GM21447 (cell line): ENCODE data around the gene NAT10.

Experiments
- ATAC-seq: cut with Tn5 transposase; IDR thresholded peaks from one replicate; pipeline ENCODE4 v1.9.1; 2021; ENCODE audit not compliant: unreplicated experiment

NAT10 gene

DNA sequence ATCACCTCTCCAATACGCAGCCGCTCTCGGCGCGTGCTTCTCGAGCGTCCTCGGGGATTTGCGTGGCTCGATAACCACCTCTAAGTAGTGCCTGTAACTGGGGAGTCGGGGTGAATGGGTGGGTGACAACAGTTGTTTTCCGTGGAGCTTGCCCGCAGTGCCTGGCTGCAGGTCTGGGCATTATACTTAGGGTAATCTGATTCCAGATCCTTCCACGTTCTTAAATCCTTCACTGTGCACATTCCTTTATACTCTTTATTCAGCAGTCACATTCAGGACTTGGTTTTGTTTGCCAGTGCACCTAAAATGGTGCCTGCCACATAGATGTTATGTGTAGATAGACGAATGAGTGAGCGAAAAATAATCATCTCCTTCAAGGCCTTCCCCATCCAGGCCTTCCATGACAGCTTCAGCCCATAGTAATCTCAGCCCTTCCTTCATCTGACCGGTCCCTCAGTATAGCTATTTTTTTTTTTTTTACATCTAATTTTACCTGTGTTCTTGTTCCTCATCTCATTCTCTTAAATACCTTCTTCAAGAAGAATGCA lies 602 bp downstream of the NAT10 start:
- ATAC-seq, result no peak

DNA sequence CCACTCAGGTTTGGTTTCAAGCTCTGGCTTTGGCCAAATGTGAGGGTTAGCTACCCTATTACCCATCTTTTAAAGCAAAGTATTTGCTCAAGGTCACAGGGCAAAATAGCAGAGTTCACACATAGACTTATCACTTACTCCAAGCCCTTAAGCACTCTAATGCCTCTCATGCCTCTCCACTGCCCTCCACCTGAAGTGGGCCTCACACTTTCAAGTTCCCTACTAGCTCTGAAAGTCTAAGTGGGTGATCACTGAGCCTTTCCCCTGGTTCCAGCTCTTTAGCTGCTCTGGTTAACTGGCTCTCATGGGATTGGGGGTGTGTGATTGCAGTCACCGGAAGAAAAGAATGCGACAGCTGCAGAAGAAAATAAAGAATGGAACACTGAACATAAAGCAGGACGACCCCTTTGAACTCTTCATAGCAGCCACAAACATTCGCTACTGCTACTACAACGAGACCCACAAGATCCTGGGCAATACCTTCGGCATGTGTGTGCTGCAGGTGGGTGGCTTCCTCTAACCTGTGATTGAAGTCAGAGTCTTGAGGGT lies 6.4 kb downstream of the NAT10 start:
- ATAC-seq, result no peak

DNA sequence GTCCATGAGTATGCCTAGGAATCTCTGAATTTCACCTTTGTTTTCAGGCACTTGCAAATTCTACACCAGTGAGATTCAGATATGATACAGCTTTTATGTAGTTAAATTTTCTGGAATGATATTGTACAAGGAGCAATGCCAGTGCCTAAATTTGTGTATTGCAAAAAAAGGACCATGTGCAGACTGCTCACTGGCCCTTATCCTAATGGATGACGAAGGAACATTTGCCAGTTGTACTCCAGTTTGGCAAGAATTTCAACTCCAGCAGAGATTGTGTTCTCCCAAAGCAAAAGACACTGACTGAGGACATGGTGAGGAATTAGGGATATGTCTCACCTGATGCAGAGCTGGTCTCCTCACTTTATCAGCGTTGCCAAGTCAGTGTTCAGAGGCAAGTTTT lies 8.6 kb downstream of the NAT10 start:
- ATAC-seq, result no peak

DNA sequence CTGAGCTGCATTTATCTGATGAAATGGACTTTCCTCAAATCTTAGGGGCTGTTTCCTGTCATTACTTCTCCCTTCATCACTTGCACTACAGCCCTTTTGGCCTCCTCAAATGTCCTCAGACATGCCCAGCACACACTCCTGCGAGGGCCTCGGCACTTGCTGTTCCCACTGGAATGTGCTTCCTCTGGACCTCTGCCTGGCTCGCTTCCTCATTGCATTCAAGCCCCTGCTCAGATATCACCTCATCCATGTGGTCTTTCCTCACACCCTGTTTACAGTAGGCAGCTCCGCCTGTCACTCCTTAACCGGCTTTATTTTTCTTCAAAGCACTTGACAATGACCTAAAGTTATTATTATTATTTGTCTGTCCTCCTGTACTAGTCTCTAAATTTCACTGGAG lies 9.0 kb downstream of the NAT10 start:
- no peak for ATAC-seq

DNA sequence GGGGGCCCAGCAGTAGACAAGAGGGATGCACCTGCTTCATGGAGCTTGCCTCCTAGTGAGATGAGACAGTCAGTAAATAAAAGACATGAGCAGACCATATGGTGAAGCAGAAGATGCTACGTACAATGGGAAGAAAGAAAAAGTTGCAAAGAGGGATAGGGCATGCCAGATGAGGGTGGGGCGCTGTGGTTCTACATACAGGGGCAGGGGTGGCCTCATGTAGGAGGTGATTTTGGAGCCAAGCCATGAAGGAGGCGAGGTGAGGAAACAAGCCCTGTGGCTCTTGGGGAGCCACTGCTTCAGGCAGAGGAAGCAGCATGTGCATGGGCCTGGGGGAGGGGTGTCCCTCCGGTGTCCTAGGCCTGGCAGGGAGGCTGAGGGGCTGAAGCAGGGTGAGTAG lies 15.2 kb downstream of the NAT10 start:
- ATAC-seq, result no peak

DNA sequence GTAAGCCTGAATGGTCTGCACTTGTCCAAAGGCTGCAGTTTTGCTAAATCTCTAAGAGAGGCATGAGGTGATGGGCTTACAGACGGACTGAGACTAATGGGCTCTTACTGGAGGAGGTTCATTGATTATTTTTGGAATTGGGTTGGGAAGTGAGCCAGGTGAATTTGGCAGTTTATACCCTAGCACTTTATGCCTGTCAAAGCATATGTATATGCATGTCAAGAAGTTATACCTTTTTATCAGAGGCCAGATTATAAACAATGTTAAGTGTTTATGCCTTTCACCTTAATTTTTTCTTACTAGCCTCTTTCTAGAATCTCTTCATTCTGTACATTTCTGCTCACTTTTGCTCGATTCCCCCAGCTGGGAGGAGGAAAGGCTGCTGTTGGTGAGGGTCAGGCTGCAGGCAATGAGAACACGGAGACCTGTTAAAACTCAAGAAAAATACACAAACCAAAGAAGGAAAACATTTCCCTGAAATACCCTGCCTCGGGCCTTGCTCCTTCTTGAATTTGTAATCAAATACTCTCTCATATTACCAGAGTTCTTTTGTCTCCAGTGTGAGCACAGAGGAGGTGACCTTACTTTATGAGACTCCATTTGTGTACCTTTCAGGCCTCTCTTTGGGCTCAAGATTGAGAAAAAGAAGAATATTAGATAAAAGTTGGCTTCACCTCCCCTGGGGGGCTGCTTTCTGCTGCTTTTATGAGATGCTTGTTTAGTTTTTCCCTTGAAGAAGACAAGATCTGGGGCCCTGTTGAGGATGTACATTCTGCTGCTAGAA lies 19.6 kb downstream of the NAT10 start:
- no peak for ATAC-seq

DNA sequence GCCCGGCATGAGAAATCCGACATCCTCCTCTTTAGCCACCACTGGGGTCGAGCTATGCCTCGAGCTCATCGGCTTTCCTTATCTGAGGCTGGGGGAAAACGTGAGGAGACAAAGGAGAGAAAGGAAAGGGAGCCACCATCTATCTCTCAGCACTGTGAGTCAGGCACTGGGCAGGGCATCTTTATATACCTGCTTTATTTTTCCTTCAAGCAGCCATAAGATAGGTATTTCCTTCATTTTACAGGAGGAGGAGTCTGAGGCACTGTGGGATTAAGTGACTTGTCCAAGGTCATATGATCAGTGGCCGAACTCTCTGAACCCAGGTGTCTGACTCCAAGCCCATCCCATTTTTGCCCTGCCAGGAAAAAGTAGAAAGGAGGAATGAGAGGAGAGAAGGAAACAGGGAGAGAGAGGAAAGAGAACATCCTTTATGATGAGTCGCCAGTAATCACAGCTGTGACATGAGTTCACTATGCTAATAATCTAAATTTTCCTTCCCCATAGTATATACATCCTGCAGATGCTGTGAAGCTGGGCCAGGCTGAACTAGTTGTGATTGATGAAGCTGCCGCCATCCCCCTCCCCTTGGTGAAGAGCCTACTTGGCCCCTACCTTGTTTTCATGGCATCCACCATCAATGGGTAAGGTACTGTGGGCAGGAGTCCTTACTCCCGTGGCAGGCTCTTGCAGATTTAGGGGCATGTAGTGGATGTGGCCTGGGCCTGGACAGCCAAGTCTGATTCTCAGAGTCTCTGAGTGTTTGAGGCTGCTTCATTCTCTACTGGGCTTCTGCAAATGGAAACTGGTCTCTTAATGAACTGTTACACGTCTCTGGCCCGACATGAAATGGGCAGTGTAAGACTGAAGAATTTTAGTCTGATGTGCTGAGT lies 21.8 kb downstream of the NAT10 start:
- no peak for ATAC-seq

DNA sequence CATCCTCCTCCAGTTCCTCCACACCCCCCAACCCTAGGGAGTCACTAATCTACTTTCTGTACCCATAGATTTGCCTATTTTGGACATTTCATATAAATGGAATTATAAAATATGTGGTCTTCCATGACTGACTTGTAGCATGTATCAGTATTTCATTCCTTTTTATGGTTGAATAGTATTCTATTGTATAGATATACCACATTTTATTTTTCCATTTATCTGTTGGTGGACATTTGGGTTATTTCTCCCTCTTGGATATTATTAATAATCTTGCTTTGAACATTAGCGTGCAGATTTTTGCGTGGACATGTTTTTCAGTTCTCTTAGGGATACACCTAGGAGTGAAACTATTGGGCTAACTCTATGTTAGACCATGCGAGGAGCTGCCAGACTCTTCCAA lies 23.4 kb downstream of the NAT10 start:
- ATAC-seq, result no peak

DNA sequence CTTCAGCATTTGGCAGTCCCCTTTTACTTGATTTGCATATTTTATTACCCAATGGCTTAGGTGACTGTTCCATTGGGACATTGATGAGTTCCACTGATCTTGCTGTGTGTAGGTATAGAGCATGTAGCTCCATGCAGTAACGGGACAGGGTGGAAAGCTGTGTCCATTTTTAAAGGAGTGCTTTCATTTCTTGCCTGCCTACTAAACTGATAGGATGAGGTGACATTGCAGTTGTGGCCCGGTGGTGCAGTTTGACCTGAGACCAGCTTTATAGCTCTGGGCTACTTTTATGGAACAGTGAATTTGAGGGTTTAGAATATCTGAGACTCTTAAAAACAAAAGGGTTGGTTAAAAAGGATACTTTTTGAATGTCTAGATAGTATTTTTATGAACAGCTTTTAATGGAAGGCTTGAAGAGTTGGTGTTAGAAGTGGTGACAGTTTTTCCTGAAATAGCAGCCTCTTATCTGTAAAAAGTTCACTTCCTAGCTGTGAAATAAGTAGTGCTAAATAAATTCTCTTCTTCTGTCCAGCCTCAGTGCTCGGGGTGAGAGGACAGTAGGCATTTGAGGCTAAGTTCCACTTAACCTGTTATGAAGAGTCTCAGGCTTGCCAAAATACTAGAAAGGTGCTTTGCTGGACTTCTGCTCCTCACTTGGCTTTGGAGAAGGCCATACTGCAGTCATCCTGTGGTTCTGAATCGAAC lies 27.0 kb downstream of the NAT10 start:
- no peak for ATAC-seq

DNA sequence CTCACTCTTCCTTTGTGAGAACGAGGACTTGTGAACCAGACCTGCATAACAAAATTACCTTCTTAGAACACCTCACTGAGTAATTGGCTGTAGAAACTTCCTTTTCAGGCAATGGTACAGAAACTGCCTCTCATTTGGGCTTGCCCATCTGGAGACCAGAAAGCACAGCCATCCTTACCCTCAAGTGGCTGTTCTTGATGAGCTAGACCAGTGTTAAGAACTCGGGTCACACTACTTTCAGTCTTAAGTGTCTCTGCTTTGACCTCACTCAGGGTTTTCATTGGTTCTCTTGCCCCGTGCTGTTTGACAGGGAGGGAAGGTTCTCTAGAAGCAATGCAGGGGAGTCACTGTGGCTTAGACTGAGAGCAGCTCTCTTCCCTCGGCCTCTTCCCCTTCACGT lies 29.3 kb downstream of the NAT10 start:
- ATAC-seq, result peak; percentile 65

DNA sequence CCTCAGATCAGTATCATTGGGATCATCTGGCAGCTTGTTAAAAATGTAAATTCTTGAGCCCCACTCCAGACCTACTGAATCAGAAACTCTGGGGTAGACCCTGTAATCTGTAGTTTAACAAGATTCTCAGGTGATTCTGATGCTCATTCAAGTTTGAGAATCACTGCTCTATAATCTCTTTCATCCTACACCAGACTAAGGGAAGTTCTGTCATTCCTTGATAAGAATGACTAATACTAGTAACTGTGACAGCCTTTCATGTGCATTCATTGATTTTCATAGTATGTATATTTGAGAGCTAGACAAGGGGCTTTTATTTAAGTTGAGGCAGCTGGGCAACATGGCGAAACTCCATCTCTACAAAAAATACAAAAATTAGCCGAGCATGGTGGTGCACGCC lies 30.0 kb downstream of the NAT10 start:
- ATAC-seq, result no peak

DNA sequence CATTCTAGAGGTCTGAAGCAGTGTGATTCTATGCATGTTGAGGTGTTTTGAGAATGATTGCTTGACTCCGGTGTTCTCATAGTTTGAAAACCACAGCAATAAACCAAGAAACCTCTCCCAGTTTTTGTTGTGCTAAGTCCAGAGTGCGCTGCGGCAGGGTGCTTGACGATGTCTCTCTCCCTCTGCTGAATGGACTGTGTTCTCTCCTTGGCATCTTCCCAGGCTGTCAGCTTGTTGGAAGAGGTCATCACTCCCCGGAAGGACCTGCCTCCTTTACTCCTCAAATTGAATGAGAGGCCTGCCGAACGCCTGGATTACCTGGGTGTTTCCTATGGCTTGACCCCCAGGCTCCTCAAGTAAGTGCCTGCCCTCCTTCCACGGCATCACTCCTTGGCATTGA lies 31.0 kb downstream of the NAT10 start:
- no peak for ATAC-seq

DNA sequence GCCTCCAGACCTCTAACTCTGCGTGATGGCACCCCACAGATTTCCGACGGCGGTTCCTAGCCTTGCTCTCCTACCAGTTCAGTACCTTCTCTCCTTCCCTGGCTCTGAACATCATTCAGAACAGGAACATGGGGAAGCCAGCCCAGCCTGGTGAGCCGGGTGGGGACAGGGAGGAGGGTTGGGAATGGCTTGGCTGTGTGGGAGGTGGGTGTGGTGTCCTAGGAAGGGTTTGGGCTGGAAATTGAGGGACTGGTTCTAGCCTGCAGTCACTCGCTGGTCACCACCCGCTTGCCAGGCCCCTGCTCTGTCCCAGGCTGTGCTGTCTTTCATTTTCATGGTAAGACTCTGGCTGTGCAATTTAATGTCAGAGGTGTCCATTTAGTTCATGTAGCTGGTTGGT lies 33.9 kb downstream of the NAT10 start:
- no peak for ATAC-seq

DNA sequence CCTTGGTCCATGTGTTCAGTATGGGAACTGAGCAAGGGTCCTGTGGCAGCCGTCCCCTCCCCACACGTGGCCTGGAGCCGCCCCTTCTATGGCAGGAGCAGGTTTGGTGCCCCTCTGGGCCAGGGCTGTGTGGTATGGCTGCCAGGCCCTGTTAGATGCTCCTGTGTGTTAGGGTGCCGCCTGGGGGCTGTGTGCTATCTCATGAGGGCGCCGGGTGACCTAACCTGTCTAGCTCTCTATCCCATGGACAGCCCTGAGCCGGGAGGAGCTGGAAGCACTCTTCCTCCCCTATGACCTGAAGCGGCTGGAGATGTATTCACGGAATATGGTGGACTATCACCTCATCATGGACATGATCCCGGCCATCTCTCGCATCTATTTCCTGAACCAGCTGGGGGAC lies 34.7 kb downstream of the NAT10 start:
- no peak for ATAC-seq

DNA sequence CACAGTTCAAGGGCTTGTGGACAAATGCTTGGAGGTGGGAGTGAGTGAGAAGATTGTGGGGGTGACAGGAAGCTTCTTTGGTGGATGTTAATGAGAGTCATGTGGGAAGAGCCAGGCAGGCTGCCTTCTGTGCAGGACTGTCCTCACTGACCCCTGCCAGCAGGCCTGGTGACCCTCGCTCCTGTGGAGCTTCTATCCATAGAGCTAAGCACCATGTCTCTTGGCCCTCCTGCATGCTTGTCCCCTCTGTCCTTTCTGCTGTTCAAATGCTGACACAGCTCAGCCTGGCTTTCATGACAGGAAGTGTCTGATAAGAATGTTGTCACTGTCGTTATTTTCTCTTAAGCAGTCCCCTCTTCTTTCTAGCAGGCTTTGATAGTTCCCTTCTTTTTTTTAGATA lies 37.6 kb downstream of the NAT10 start:
- ATAC-seq, result no peak

DNA sequence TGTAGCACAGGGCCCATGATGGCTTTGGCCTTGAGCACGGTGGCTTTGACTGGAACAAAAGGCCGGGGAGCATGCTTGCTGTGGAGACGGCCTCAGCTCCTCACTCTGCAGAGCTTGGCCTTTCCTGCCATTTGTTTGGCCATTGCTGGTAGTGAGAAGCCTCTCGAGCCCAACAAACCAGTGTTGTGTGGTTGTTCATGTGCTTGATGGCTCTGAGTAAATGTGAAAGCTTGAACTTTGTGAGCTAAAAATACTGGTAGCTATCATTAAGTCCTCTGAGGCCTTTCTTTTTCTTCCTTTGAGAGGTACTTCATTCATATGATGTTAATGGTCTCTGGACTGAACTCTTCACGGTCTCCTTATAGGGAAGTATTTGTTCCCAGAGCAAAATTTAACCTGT lies 39.6 kb downstream of the NAT10 start:
- peak; percentile 61 for ATAC-seq

DNA sequence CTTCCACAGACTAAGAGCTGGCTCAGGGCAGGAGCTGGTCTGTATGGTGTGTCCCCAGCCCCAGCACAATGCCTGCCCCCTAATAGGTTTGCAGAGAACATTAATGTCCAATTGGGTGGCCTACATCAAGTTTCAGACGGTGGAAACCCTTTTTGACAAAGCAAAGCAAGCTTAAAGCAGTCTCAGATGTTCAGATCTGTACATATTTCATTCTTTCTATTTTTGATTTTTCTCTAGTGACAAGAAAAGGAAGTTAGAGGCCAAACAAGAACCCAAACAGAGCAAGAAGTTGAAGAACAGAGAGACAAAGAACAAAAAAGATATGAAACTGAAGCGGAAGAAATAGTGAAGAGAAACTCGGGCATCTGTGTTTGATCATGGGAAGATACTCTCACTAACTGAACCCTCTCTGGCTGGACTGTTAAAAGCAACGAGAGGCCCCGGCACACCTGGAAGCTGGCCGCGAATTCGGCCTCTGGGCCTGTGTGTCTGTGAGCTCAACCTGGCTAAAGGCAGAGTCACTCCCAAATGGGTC lies 40.5 kb downstream of the NAT10 start:
- peak; percentile 66 for ATAC-seq

DNA sequence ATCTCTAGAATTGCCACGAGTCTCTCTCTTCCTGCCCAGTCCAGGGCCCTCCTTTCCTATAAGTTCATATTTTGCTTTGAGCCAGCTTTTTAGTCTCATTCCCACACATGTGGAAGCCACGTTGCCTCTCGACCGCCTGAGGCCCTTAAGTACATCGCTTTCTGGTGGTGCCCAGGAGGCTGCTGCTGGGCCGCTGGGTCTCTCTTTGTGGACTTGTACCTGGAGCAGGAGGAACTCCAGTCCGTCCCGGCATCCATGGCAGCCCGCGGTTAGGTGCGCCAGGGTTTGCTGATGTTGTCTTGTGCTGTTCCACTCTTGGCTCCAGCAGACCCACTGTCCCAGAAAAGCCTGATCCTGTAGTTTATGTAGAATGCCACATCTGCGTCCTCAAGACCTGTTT lies 41.0 kb downstream of the NAT10 start:
- ATAC-seq, result no peak

DNA sequence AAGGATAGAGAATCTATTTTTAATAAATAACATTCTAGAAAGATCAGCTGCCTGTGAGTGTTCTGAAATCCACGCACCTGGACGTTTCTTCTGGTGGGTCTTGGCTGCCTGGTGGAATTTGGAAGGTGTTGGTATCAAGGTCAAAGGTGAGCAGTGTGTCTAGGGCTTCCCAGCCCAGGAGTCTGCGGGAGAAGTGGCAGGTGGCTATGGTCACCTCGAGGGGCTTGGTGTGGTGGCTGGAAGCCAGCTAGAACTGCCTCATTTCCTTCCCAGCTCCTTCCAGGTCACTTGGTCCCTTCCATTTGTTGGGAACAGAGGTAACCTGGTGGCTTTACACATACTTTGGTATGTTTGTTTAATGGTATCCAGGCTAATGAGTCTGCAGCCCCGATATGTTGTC lies 41.4 kb downstream of the NAT10 start:
- ATAC-seq, result no peak

DNA sequence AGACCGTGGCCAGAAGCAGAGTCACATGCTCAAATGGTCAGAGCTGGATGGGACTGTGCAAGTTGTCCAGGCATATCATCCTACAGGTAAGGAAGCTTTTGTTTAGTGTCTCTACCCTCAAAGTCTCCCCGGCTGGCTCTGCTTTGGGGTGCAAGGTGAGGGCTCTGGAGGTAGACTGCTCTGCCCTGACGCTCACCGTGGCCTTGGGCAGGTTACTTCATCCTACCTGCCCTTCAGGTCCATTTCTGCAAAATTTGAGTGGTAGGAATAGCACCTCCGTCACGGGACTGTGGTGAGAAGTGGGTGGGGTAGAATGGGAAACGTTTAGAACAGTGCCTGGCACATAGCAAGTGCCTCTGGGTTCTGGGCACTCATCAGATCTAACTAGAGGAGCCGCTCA lies 42.2 kb downstream of the NAT10 start:
- no peak for ATAC-seq
